Endothelial cell of umbilical vein (primary cell): Measurements from ENCODE around the gene SELENBP1. TPM values are rescaled to one million over a fixed set of nuclear protein-coding genes. Genes with fewer than 3 reads are reported as not detected.

ENCODE experiments used
- BruUV-seq: library from RNA; stranded (reverse); fragments of 400-500 nt; replicated peaks from 2 replicates; lab custom pipeline; 2021; lab: Mats Ljungman, UMichigan
- CTCF ChIA-PET: fragments of 300-600, 350-600 bp; sonication (Branson Sonifier 250); formaldehyde crosslinking; loops from one replicate; lab custom pipeline; 2021; ENCODE audit warnings: antibody characterized with exemption, inconsistent platforms; lab: Charles Lee
- POLR2A ChIA-PET: fragments of 300-600, 350-600 bp; sonication (Branson Sonifier 250); formaldehyde crosslinking; loops from one replicate; lab custom pipeline; 2021; ENCODE audit warnings: antibody characterized with exemption, inconsistent platforms; lab: Charles Lee
- DNase-seq: peaks from one replicate; pipeline ENCODE4 v3.0.0-alpha.2; 2011; ENCODE audit warnings: low read depth, low spot score
- FAIRE-seq: peaks from 2 replicates; lab custom pipeline; 2011; peaks lifted over from hg19 to GRCh38; lab: Jason Lieb, UNC
- H2AFZ ChIP-seq: 2 replicates; pipeline ENCODE4 v1.6.0; 2012; ENCODE audit warnings: low read depth, low read length, control low read depth, inconsistent platforms
- H3K27ac ChIP-seq: 2 replicates; pipeline ENCODE4 v1.5.1; 2011; ENCODE audit warnings: low read depth, mild to moderate bottlenecking, control low read depth, low read length, moderate library complexity; ENCODE audit not compliant: insufficient read depth
- H3K27me3 ChIP-seq, 2 experiments: 2 replicates each; pipeline versions ENCODE4 v1.6.0 to v1.6.1; 2011; ENCODE audit warnings: low read length in 2 of 2, mixed read lengths in 1 of 2; ENCODE audit not compliant: control insufficient read depth in 2 of 2, insufficient read depth in 2 of 2
- H3K36me3 ChIP-seq, 2 experiments: 2 replicates in 1 of 2; 3 replicates in 1 of 2; pipeline ENCODE4 v1.5.1; 2011; ENCODE audit warnings: low read length in 2 of 2, mild to moderate bottlenecking in 1 of 2, moderate library complexity in 1 of 2; ENCODE audit not compliant: control insufficient read depth in 2 of 2, insufficient read depth in 2 of 2; ENCODE audit errors: extremely low read depth in 1 of 2
- H3K4me1 ChIP-seq: 3 replicates; pipeline ENCODE4 v1.5.1; 2011; ENCODE audit warnings: mild to moderate bottlenecking, low read length; ENCODE audit not compliant: control insufficient read depth, insufficient read depth; ENCODE audit errors: extremely low read depth
- H3K4me2 ChIP-seq: 2 replicates; pipeline ENCODE4 v1.6.1; 2011; ENCODE audit warnings: low read length, control low read depth, mixed read lengths; ENCODE audit not compliant: insufficient read depth
- H3K4me3 ChIP-seq, 3 experiments: fragments of 200-600 bp in 1 of 3; sonication (generic), shearing (Covaris generic) in 1 of 3; replicated peaks in 1 of 3; 2 replicates each; pipeline ENCODE4 v1.5.1; 2011 to 2016; ENCODE audit warnings: control low read depth in 3 of 3, low read length in 3 of 3, mild to moderate bottlenecking in 2 of 3, inconsistent platforms in 1 of 3, low read depth in 1 of 3, moderate library complexity in 1 of 3; ENCODE audit not compliant: insufficient read depth in 1 of 3
- H3K79me2 ChIP-seq: 2 replicates; pipeline ENCODE4 v1.6.0; 2012; ENCODE audit warnings: low read length, inconsistent platforms; ENCODE audit not compliant: control insufficient read depth, insufficient read depth
- H3K9ac ChIP-seq: replicated peaks from 2 replicates; pipeline ENCODE3; 2011; ENCODE audit warnings: low read length, control low read depth; ENCODE audit not compliant: insufficient read depth; ENCODE audit errors: extremely low read depth
- H3K9me1 ChIP-seq: replicated peaks from 3 replicates; pipeline ENCODE4 v1.6.0; 2011; ENCODE audit warnings: mild to moderate bottlenecking, low read length; ENCODE audit not compliant: control insufficient read depth, insufficient read depth; ENCODE audit errors: extremely low read depth
- H3K9me3 ChIP-seq: replicated peaks from 2 replicates; pipeline ENCODE4 v1.5.1; 2012; ENCODE audit warnings: low read length, inconsistent platforms; ENCODE audit not compliant: control insufficient read depth, insufficient read depth
- H4K20me1 ChIP-seq: replicated peaks from 2 replicates; pipeline ENCODE3; 2011; ENCODE audit warnings: mild to moderate bottlenecking, low read length; ENCODE audit not compliant: control insufficient read depth, insufficient read depth; ENCODE audit errors: extremely low read depth
- JUN ChIP-seq: IDR thresholded peaks from 2 replicates; pipeline ENCODE4 v1.6.1; 2011; ENCODE audit warnings: borderline replicate concordance, low read depth; ENCODE audit not compliant: insufficient read length, insufficient read depth
- POLR2A ChIP-seq: IDR thresholded peaks from 2 replicates; pipeline ENCODE4 v1.6.1; 2012; ENCODE audit warnings: low read depth, mild to moderate bottlenecking, control low read depth, low read length
- POLR2AphosphoS5 ChIP-seq: IDR thresholded peaks from 2 replicates; pipeline ENCODE4 v1.6.1; 2012; ENCODE audit warnings: low read depth, mild to moderate bottlenecking, control low read depth, low read length, moderate library complexity; ENCODE audit not compliant: insufficient read depth
- dilution Hi-C: fragments of 300-500 bp; cut with MboI; formaldehyde crosslinking; loops from one replicate; pipeline ENCODE4 v1.15.0; 2019; ENCODE audit warnings: low sequenced_read_pairs; ENCODE audit not compliant: extremely low pct_ligation_motif_present
- intact Hi-C: fragments of 100-400 bp; cut with micrococcal nuclease; formaldehyde crosslinking; loops from one replicate; pipeline ENCODE4 v1.10.0; 2022
- polyA plus RNA-seq, 4 experiments: library from polyadenylated mRNA; depleted of rRNA in 3 of 4; stranded (reverse) in 3 of 4; unstranded in 1 of 4; fragments of >200 nt; gene quantifications; 2 replicates each; pipeline versions ENCODE4 v1.2.1 to v1.2.3, GENCODE V29; 2011 to 2012; ENCODE audit warnings: missing spikeins in 1 of 4
- total RNA-seq: library from RNA; stranded (reverse); gene quantifications from 2 replicates; pipeline ENCODE4 v1.2.3, GENCODE V29; 2021
- TF ChIP-seq, protein P1 (sequence below): IDR thresholded peaks from 2 replicates; pipeline ENCODE4 v1.6.1; 2011; ENCODE audit not compliant: insufficient read depth, insufficient read length
- TF ChIP-seq, protein P2 (sequence below), 2 donors: IDR thresholded peaks; 1 replicate in 1 of 2; 2 replicates in 1 of 2; pipeline ENCODE4 v1.5.1; 2011; ENCODE audit warnings: low read length in 2 of 2, mild to moderate bottlenecking in 2 of 2, moderate library complexity in 2 of 2, control low read depth in 1 of 2, inconsistent platforms in 1 of 2, low read depth in 1 of 2; ENCODE audit not compliant: insufficient read depth in 1 of 2; ENCODE audit errors: extremely low read depth in 1 of 2

Gene SELENBP1
- total and polyA plus RNA-seq, 2 donors (not counting 3 experiments of a cell fraction or from before 2014, with no cell fraction given), result 18.0 to 40.6 TPM

DNA sequence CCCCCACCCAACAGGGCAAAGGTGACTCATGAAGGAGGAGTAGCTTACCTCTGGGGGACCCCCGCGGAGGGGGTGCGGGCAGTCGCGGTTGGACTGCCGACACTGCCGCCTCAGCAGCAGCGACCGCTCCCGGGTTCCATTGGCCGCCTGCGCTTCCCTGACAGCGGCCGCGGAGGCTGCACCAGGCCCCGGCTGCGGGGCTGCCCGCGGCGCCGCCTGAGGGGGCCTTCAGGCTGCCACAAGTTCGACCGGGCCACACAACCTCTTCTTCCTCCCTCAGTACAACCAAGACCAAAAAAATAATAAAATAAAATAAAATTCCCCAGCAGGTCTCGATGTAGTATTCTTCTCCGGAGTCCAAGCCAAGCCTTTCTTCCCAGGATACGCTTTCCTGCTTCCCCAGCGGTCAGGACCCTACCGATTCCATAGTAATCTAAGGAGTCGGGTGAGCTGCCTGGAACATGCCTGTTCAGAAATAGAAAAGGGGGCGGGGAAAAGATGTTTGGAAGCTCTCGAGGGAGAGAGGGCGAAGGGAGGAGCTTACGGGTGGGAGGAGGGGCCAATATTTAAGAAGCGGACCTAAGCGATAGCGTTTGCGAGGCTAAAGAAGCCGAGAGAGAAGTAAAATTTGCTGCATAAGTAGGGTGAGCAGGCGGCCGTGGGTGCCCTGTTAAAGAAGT is 45.1 kb downstream of the SELENBP1 start, which contains the start of gene PI4KB:
Gene PI4KB, minus strand, starts transcription at position 194 of the 680 bp plus-strand sequence. CDS start 10,935 bp downstream, outside the sequence.
- Histone ChIP-seq H3K36me3 (peaks cover 0 to 3% of the 10 kb centered on the region in 2 experiments), H3K4me1 (peaks cover 22% of the 10 kb centered on the region), H3K9me3 (no peaks in the 10 kb centered on the region), H4K20me1 (no peaks in the 10 kb centered on the region), H3K4me2 (peak within 1 kb of the TSS; percentile 79), H3K27me3 (no peaks in the 10 kb centered on the region), H3K27ac (peak within 1 kb of the TSS; percentile 93), H3K9me1 (no peaks in the 10 kb centered on the region), H3K79me2 (peaks cover 26% of the 10 kb centered on the region), H2AFZ (peak within 1 kb of the TSS; percentile 83), H3K9ac (peak within 1 kb of the TSS; percentile 97), H3K4me3 (peak within 1 kb of the TSS; percentile 63 to 86 (median 83))
- ChIA-PET CTCF (interaction anchor here (0.7 to 5.9 kb wide), 8 partner anchors 10 to 91 kb away, joined by 3 to 103 read pairs (median 6); no protein-coding TSS in a partner anchor), POLR2A (interaction anchor here (1.0 to 1.8 kb wide), 6 partner anchors 9 to 213 kb away, joined by 3 to 11 read pairs (median 3); partner anchors contain the start of gene ZNF687)
- dilution Hi-C loops (no loop called here), intact Hi-C loops (loop anchor here (1.0 to 5.0 kb wide), 4 partner anchors 13 to 130 kb away; partner anchors contain the start of gene PIP5K1A)
- DNase-seq (peak; percentile 98), FAIRE-seq (peak; percentile 90)
- BruUV-seq, result no TSS peak
- TF ChIP-seq, protein P1, sequence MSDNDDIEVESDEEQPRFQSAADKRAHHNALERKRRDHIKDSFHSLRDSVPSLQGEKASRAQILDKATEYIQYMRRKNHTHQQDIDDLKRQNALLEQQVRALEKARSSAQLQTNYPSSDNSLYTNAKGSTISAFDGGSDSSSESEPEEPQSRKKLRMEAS, result no peak
- TF ChIP-seq, protein P2, sequence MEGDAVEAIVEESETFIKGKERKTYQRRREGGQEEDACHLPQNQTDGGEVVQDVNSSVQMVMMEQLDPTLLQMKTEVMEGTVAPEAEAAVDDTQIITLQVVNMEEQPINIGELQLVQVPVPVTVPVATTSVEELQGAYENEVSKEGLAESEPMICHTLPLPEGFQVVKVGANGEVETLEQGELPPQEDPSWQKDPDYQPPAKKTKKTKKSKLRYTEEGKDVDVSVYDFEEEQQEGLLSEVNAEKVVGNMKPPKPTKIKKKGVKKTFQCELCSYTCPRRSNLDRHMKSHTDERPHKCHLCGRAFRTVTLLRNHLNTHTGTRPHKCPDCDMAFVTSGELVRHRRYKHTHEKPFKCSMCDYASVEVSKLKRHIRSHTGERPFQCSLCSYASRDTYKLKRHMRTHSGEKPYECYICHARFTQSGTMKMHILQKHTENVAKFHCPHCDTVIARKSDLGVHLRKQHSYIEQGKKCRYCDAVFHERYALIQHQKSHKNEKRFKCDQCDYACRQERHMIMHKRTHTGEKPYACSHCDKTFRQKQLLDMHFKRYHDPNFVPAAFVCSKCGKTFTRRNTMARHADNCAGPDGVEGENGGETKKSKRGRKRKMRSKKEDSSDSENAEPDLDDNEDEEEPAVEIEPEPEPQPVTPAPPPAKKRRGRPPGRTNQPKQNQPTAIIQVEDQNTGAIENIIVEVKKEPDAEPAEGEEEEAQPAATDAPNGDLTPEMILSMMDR (IDR thresholded peaks at IDR 0.05; ENCODE audit: extremely low read depth in 1 of 2, insufficient read depth in 1 of 2, low read depth in 1 of 2, low read length in 2 of 2), result no peak
- TF ChIP-seq POLR2A (peak; percentile 68), JUN (no peak), POLR2AphosphoS5 (peak; percentile 62)
